Osteoblast (primary cell): ENCODE data around the gene ONECUT2. TPM values are rescaled to one million over a fixed set of nuclear protein-coding genes. Genes with fewer than 3 reads are reported as not detected.

Source experiments
- DNase-seq: peaks from one replicate; pipeline ENCODE4 v3.0.0; 2011; ENCODE audit warnings: low spot score, mixed read lengths; ENCODE audit not compliant: insufficient read length; ENCODE audit errors: missing footprints
- H2AFZ ChIP-seq: 2 replicates; pipeline ENCODE4 v1.6.0; 2011; ENCODE audit warnings: mild to moderate bottlenecking, low read length
- H3K27ac ChIP-seq: 2 replicates; pipeline ENCODE4 v1.5.1; 2011; ENCODE audit warnings: mild to moderate bottlenecking, low read depth, low read length, moderate library complexity
- H3K27me3 ChIP-seq: 2 replicates; pipeline ENCODE4 v1.6.0; 2012; ENCODE audit warnings: mild to moderate bottlenecking, control low read depth, inconsistent platforms, low read length, moderate library complexity; ENCODE audit not compliant: insufficient read depth
- H3K36me3 ChIP-seq: 2 replicates; pipeline ENCODE4 v1.5.1; 2011; ENCODE audit warnings: mild to moderate bottlenecking, low read length, control low read depth, moderate library complexity; ENCODE audit not compliant: insufficient read depth
- H3K4me1 ChIP-seq: 2 replicates; pipeline ENCODE4 v1.5.1; 2011; ENCODE audit warnings: mild to moderate bottlenecking, low read length, control low read depth, moderate library complexity; ENCODE audit not compliant: insufficient read depth
- H3K4me2 ChIP-seq: 2 replicates; pipeline ENCODE4 v1.6.0; 2011; ENCODE audit warnings: mild to moderate bottlenecking, low read length; ENCODE audit not compliant: insufficient read depth
- H3K4me3 ChIP-seq: fragments of 200-600 bp; sonication (generic); 3 replicates; pipeline ENCODE4 v1.5.1; 2012; ENCODE audit warnings: mild to moderate bottlenecking, low read length, inconsistent platforms; ENCODE audit not compliant: insufficient read depth
- H3K79me2 ChIP-seq: 2 replicates; pipeline ENCODE4 v1.6.0; 2012; ENCODE audit warnings: mild to moderate bottlenecking, low read length, control low read depth, inconsistent platforms; ENCODE audit not compliant: insufficient read depth
- H3K9me3 ChIP-seq: 2 replicates; pipeline ENCODE4 v1.5.1; 2011; ENCODE audit warnings: low read depth, low read length, control low read depth
- H4K20me1 ChIP-seq: 2 replicates; pipeline ENCODE4 v1.6.0; 2012; ENCODE audit warnings: mild to moderate bottlenecking, low read length, control low read depth; ENCODE audit not compliant: insufficient read depth
- CTCF ChIP-seq: IDR thresholded peaks from 2 replicates; pipeline ENCODE4 v1.5.1; 2011; ENCODE audit warnings: mild to moderate bottlenecking, low read depth, low read length, moderate library complexity; ENCODE audit errors: extremely low read depth
- total RNA-seq: library from RNA; depleted of rRNA; stranded (reverse); fragments of >200 nt; gene quantifications from 2 replicates; pipeline ENCODE4 v1.2.3, GENCODE V29; 2012

The ONECUT2 gene
- total RNA-seq, 1 donor = under 0.01 TPM

- peak overlapping the region; percentile 58 for H3K4me2 ChIP-seq
- peaks cover 8% of the 10 kb centered on the region for H3K4me1 ChIP-seq
- no peaks in the 10 kb centered on the region for H3K9me3 ChIP-seq
- peaks cover 94% of the 10 kb centered on the region for H3K27me3 ChIP-seq
- H3K4me3 ChIP-seq = no peak overlapping the region
- H3K79me2 ChIP-seq = no peaks in the 10 kb centered on the region
- no peak overlapping the region for H2AFZ ChIP-seq
- no peak overlapping the region for H3K27ac ChIP-seq
- H4K20me1 ChIP-seq = no peaks in the 10 kb centered on the region
- TF ChIP-seq CTCF = no peak
- DNase-seq = no peak
- no peaks in the 10 kb centered on the region for H3K36me3 ChIP-seq
These were observed 2.2 kb downstream of the ONECUT2 start for GRCh38 chr18:57437402-57437765.

- Histone ChIP-seq H3K9me3 (no peaks in the 10 kb centered on the region), H3K4me1 (peaks cover 8% of the 10 kb centered on the region), H4K20me1 (no peaks in the 10 kb centered on the region), H3K27ac (no peak overlapping the region), H3K27me3 (peaks cover 94% of the 10 kb centered on the region), H2AFZ (no peak overlapping the region), H3K36me3 (no peaks in the 10 kb centered on the region), H3K4me2 (peak overlapping the region; percentile 58), H3K79me2 (no peaks in the 10 kb centered on the region), H3K4me3 (peak overlapping the region; percentile 49)
- DNase-seq = peak; percentile 98
- TF ChIP-seq CTCF = peak; percentile 48
These were observed 2.8 kb downstream of the ONECUT2 start for GRCh38 chr18:57437766-57438671.

- Histone ChIP-seq H4K20me1 (no peaks in the 10 kb centered on the region), H3K79me2 (no peaks in the 10 kb centered on the region), H2AFZ (no peak overlapping the region), H3K4me2 (no peak overlapping the region), H3K9me3 (no peaks in the 10 kb centered on the region), H3K4me3 (no peak overlapping the region), H3K4me1 (peaks cover 8% of the 10 kb centered on the region), H3K36me3 (no peaks in the 10 kb centered on the region), H3K27me3 (peaks cover 93% of the 10 kb centered on the region), H3K27ac (no peak overlapping the region)
- no peak for DNase-seq
- TF ChIP-seq CTCF = no peak
These were observed 3.8 kb downstream of the ONECUT2 start for GRCh38 chr18:57438743-57439608.

- H3K4me3 ChIP-seq = no peak overlapping the region
- no peak overlapping the region for H2AFZ ChIP-seq
- H4K20me1 ChIP-seq = no peaks in the 10 kb centered on the region
- no peak overlapping the region for H3K27ac ChIP-seq
- TF ChIP-seq CTCF = no peak
- no peaks in the 10 kb centered on the region for H3K36me3 ChIP-seq
- no peak for DNase-seq
- H3K79me2 ChIP-seq = no peaks in the 10 kb centered on the region
- H3K4me2 ChIP-seq = no peak overlapping the region
- H3K4me1 ChIP-seq = peaks cover 8% of the 10 kb centered on the region
- H3K9me3 ChIP-seq = no peaks in the 10 kb centered on the region
- peaks cover 91% of the 10 kb centered on the region for H3K27me3 ChIP-seq
These were observed 4.4 kb downstream of the ONECUT2 start for GRCh38 chr18:57439609-57439968.
